GM12878 (cell line): ENCODE measurements around the gene ANAPC10. TPM values are rescaled to one million over a fixed set of nuclear protein-coding genes. Genes with fewer than 3 reads are reported as not detected.

ENCODE experiments used
- ATAC-seq: fragments of 200-7000 bp; cut with Tn5 transposase; 3 replicates; pipeline ENCODE4 v1.9.1; 2020; ENCODE audit warnings: mild to moderate bottlenecking, moderate library complexity
- BruUV-seq: library from RNA; stranded (reverse); fragments of 400-500 nt; replicated peaks from 2 replicates; lab custom pipeline; 2021; lab: Mats Ljungman, UMichigan
- CTCF ChIA-PET: fragments of 300-600 bp; sonication (Branson Sonifier 250); formaldehyde crosslinking; extraction: SDS; loops from one replicate; lab custom pipeline; 2021; ENCODE audit warnings: inconsistent platforms; lab: Yijun Ruan, JAX
- POLR2A ChIA-PET: fragments of 350-600 bp; formaldehyde crosslinking; extraction: SDS; loops from one replicate; lab custom pipeline; 2021; ENCODE audit warnings: inconsistent platforms; lab: Charles Lee
- RAD21 ChIA-PET: fragments of 300-600 bp; sonication (Branson Sonifier 250); formaldehyde crosslinking; loops from one replicate; lab custom pipeline; 2023; ENCODE audit warnings: antibody characterized with exemption; ENCODE audit not compliant: unreplicated experiment; lab: Charles Lee
- SMC1A ChIA-PET: fragments of 300-600 bp; sonication (Branson Sonifier 250); formaldehyde crosslinking; loops from one replicate; lab custom pipeline; 2023; ENCODE audit not compliant: unreplicated experiment, uncharacterized antibody; lab: Charles Lee
- DNase-seq: peaks from one replicate; pipeline ENCODE4 v3.0.0-alpha.2; 2011; ENCODE audit warnings: low read depth, low spot score
- FAIRE-seq: peaks from 3 replicates; lab custom pipeline; 2011; peaks lifted over from hg19 to GRCh38; lab: Jason Lieb, UNC
- H2AFZ ChIP-seq: 2 replicates; pipeline ENCODE4 v1.6.0; 2011; ENCODE audit warnings: low read depth, low read length, control low read depth; ENCODE audit not compliant: control insufficient read depth
- H3K27ac ChIP-seq: 2 replicates; pipeline ENCODE4 v1.5.1; 2011; ENCODE audit warnings: control low read depth; ENCODE audit not compliant: control insufficient read depth, insufficient read depth
- H3K27me3 ChIP-seq, 2 experiments: replicated peaks in 1 of 2; 2 replicates each; pipeline versions ENCODE4 v1.6.0 to v1.6.1; 2011; ENCODE audit warnings: low read length in 1 of 2; ENCODE audit not compliant: control insufficient read depth in 2 of 2, insufficient read depth in 2 of 2
- H3K36me3 ChIP-seq, 2 experiments: 2 replicates each; pipeline ENCODE4 v1.5.1; 2011; ENCODE audit warnings: low read length in 1 of 2; ENCODE audit not compliant: control insufficient read depth in 2 of 2, insufficient read depth in 2 of 2
- H3K4me1 ChIP-seq: 2 replicates; pipeline ENCODE4 v1.6.1; 2011; ENCODE audit warnings: mild to moderate bottlenecking, low read length, moderate library complexity, mixed read lengths; ENCODE audit not compliant: control insufficient read depth, insufficient read depth
- H3K4me2 ChIP-seq: 2 replicates; pipeline ENCODE4 v1.6.0; 2011; ENCODE audit warnings: control low read depth; ENCODE audit not compliant: control insufficient read depth, insufficient read depth
- H3K4me3 ChIP-seq: fragments of 200-600 bp; sonication (generic); 2 replicates; pipeline ENCODE4 v1.5.1; 2016
- H3K79me2 ChIP-seq: 2 replicates; pipeline ENCODE4 v1.6.0; 2011; ENCODE audit warnings: low read length; ENCODE audit not compliant: control insufficient read depth, insufficient read depth
- H3K9ac ChIP-seq: 2 replicates; pipeline ENCODE4 v1.8.0; 2011; ENCODE audit warnings: low read length, control low read depth, mixed read lengths; ENCODE audit not compliant: control insufficient read depth, insufficient read depth
- H3K9me3 ChIP-seq: replicated peaks from 3 replicates; pipeline ENCODE4 v1.5.1; 2011; ENCODE audit warnings: mild to moderate bottlenecking, low read length; ENCODE audit not compliant: control insufficient read depth, insufficient read depth
- H4K20me1 ChIP-seq: 2 replicates; pipeline ENCODE4 v1.6.0; 2011; ENCODE audit not compliant: control insufficient read depth, insufficient read depth
- NFXL1 ChIP-seq: fragments of 450-650 bp; IDR thresholded peaks from 2 replicates; pipeline ENCODE4 v1.6.1; 2017; ENCODE audit warnings: antibody characterized with exemption, mild to moderate bottlenecking, borderline replicate concordance
- NRF1 ChIP-seq: conservative IDR thresholded peaks from 2 replicates; pipeline ENCODE4 v1.6.1; 2011; ENCODE audit warnings: mild to moderate bottlenecking, low read depth, low read length, improper control_type of control experiment
- POLR2A ChIP-seq: IDR thresholded peaks from 2 replicates; pipeline ENCODE4 v1.6.1; 2011; ENCODE audit warnings: low read depth, mild to moderate bottlenecking, low read length
- RAD21 ChIP-seq: IDR thresholded peaks from 2 replicates; pipeline ENCODE4 v1.6.1; 2011; ENCODE audit warnings: mild to moderate bottlenecking, low read depth, low read length, moderate library complexity; ENCODE audit not compliant: insufficient read depth
- SREBF2 ChIP-seq: IDR thresholded peaks from 2 replicates; pipeline ENCODE4 v1.6.1; 2012; ENCODE audit warnings: mild to moderate bottlenecking, low read length
- SUZ12 ChIP-seq: fragments of 200-600 bp; sonication (generic); IDR thresholded peaks from one replicate; pipeline ENCODE4 v1.6.1; 2018; ENCODE audit warnings: antibody characterized with exemption, mild to moderate bottlenecking; ENCODE audit not compliant: unreplicated experiment
- TAF1 ChIP-seq: IDR thresholded peaks from 2 replicates; pipeline ENCODE4 v1.6.1; 2011; ENCODE audit warnings: mild to moderate bottlenecking, low read depth, low read length, borderline replicate concordance
- TCF12 ChIP-seq: IDR thresholded peaks from 2 replicates; pipeline ENCODE4 v1.6.1; 2011; ENCODE audit warnings: low read depth, mild to moderate bottlenecking, low read length
- YBX1 ChIP-seq: fragments of 450-650 bp; IDR thresholded peaks from 2 replicates; pipeline ENCODE4 v1.6.1; 2016; ENCODE audit warnings: antibody characterized with exemption
- ZNF24 ChIP-seq: fragments of 450-650 bp; IDR thresholded peaks from 2 replicates; pipeline ENCODE4 v1.6.1; 2017; ENCODE audit warnings: antibody characterized with exemption, mild to moderate bottlenecking
- ZNF274 ChIP-seq: IDR thresholded peaks from one replicate; pipeline ENCODE4 v1.8.0; 2011; ENCODE audit not compliant: insufficient read length, insufficient read depth
- ZNF622 ChIP-seq: fragments of 450-650 bp; IDR thresholded peaks from 2 replicates; pipeline ENCODE4 v1.6.1; 2017; ENCODE audit warnings: mild to moderate bottlenecking, inconsistent platforms
- WGBS: methylation state at CpG from one replicate; pipeline ENCODE4 v1.1.6; 2016; ENCODE audit warnings: low lambda C conversion rate; ENCODE audit not compliant: insufficient replicate concordance, insufficient coverage; ENCODE audit errors: missing lambda C conversion rate; 5-methylcytosine and 5-hydroxymethylcytosine counted together
- in situ Hi-C: fragments of 300-500 bp; cut with MboI; formaldehyde crosslinking; loops from 9 replicates; pipeline ENCODE4 v1.14.3; 2018; ENCODE audit warnings: mixed read lengths
- intact Hi-C: fragments of 100-400 bp; cut with micrococcal nuclease; formaldehyde crosslinking; loops from one replicate; pipeline ENCODE4 v1.14.2; 2022; ENCODE audit not compliant: unreplicated experiment
- polyA plus RNA-seq, 11 experiments: library from polyadenylated mRNA; depleted of rRNA in 4 of 11; unstranded in 6 of 11; stranded (reverse) in 5 of 11; fragments of >200 nt; fragmentation: Nextera tagmentation in 4 of 11; fragmentation: Illumina TruSeq in 1 of 11; extraction: Ambion mirVana in 4 of 11; extraction: Trizol in 1 of 11; gene quantifications; 1 replicate in 1 of 11; 2 replicates in 10 of 11; pipeline versions ENCODE4 v1.2.1 to v1.2.3, GENCODE V29; 2011 to 2016; ENCODE audit warnings: inconsistent platforms in 2 of 11, missing spikeins in 2 of 11, low read depth in 1 of 11
- total RNA-seq, 4 experiments: library from RNA; depleted of rRNA in 3 of 4; stranded (reverse); fragments of >200 nt in 3 of 4; fragmentation: Illumina TruSeq in 1 of 4; extraction: Trizol in 1 of 4; gene quantifications; 2 replicates each; pipeline versions ENCODE4 v1.2.1 to v1.2.3, GENCODE V29; 2013 to 2021
- TF ChIP-seq, protein P1 (sequence below), 3 experiments: IDR thresholded peaks in 2 of 3; conservative IDR thresholded peaks in 1 of 3; 2 replicates each; pipeline ENCODE4 v1.5.1; 2011; ENCODE audit warnings: low read depth in 3 of 3, low read length in 3 of 3, mild to moderate bottlenecking in 3 of 3, control low read depth in 2 of 3, moderate library complexity in 2 of 3, inconsistent platforms in 1 of 3, mixed read lengths in 1 of 3; ENCODE audit not compliant: control insufficient read depth in 2 of 3, insufficient read depth in 1 of 3; ENCODE audit errors: extremely low read depth in 1 of 3
- TF ChIP-seq, protein P2 (sequence below): fragments of 450-650 bp; IDR thresholded peaks from 2 replicates; pipeline ENCODE4 v1.6.1; 2017; ENCODE audit warnings: mild to moderate bottlenecking
- TF ChIP-seq, protein P3 (sequence below): IDR thresholded peaks from 2 replicates; pipeline ENCODE4 v1.6.1; 2012; ENCODE audit warnings: low read depth, low read length, improper control_type of control experiment
- TF ChIP-seq, protein P4 (sequence below): fragments of 450-650 bp; IDR thresholded peaks from 2 replicates; pipeline ENCODE4 v1.6.1; 2017; ENCODE audit warnings: mild to moderate bottlenecking, low read depth, inconsistent platforms; ENCODE audit not compliant: poor library complexity, severe bottlenecking

ANAPC10 gene
- total and polyA plus RNA-seq, 10 of the 15 experiments (the other 5 are each of a cell fraction or from before 2014, with no cell fraction given): 23.8 to 73.7 (median 48.5) TPM

DNA sequence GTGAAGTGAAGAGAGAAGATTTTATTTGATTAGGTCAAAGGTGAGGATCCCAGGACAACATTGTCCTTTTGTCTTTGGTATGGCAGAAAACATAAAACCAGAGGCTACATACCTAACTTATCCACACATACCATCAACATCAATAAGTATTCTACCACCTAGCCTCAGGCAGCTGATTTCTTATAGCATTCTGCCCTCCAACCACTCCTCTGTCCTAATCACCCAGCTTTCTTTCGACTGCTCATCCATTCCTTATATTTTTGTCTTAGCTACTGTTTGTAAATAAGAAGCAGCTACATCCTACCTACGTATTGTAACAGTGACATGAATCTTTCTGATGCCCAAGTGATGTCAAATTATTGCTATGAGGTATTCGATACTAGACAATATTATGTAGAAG lies 129.4 kb downstream of the ANAPC10 start (continued):
- TF ChIP-seq ZNF24 (no peak), TAF1 (no peak)
- TF ChIP-seq, protein P1, sequence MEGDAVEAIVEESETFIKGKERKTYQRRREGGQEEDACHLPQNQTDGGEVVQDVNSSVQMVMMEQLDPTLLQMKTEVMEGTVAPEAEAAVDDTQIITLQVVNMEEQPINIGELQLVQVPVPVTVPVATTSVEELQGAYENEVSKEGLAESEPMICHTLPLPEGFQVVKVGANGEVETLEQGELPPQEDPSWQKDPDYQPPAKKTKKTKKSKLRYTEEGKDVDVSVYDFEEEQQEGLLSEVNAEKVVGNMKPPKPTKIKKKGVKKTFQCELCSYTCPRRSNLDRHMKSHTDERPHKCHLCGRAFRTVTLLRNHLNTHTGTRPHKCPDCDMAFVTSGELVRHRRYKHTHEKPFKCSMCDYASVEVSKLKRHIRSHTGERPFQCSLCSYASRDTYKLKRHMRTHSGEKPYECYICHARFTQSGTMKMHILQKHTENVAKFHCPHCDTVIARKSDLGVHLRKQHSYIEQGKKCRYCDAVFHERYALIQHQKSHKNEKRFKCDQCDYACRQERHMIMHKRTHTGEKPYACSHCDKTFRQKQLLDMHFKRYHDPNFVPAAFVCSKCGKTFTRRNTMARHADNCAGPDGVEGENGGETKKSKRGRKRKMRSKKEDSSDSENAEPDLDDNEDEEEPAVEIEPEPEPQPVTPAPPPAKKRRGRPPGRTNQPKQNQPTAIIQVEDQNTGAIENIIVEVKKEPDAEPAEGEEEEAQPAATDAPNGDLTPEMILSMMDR (IDR thresholded peaks at IDR 0.05 in 2 of 3, conservative IDR thresholded peaks at IDR 0.05 in 1 of 3; ENCODE audit: control insufficient read depth in 2 of 3, extremely low read depth in 1 of 3, insufficient read depth in 1 of 3, low read depth in 3 of 3, low read length in 3 of 3): no peak
- TF ChIP-seq, protein P2, sequence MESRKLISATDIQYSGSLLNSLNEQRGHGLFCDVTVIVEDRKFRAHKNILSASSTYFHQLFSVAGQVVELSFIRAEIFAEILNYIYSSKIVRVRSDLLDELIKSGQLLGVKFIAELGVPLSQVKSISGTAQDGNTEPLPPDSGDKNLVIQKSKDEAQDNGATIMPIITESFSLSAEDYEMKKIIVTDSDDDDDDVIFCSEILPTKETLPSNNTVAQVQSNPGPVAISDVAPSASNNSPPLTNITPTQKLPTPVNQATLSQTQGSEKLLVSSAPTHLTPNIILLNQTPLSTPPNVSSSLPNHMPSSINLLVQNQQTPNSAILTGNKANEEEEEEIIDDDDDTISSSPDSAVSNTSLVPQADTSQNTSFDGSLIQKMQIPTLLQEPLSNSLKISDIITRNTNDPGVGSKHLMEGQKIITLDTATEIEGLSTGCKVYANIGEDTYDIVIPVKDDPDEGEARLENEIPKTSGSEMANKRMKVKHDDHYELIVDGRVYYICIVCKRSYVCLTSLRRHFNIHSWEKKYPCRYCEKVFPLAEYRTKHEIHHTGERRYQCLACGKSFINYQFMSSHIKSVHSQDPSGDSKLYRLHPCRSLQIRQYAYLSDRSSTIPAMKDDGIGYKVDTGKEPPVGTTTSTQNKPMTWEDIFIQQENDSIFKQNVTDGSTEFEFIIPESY: no peak
- TF ChIP-seq, all 136 proteins: peak for 0

DNA sequence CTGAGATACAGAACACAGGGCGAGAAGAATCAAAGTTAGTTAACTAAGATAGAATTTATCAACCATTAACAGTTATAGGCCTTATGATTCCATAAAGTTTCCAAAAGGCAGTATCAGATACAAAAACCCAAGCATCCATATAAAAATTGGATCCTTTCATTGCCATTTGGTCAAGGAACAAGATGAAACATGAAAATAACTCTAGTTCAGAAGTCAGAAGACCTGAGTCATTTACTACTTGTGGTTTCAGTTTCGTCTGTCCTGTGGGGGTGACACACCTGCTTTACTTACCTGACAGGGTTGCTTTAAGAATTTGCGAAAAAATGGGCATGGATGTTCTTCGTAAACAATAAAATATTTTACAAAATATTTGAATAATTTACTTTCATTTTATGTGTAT lies 130.8 kb downstream of the ANAPC10 start:
- in situ Hi-C loops: no loop called here
- peak overlapping the region; percentile 55 for H3K4me2 ChIP-seq
- H4K20me1 ChIP-seq: no peaks in the 10 kb centered on the region
- no peaks in the 10 kb centered on the region for H3K27me3 ChIP-seq
- peak overlapping the region; percentile 29; the same call in 1 of the 2 replicates for H2AFZ ChIP-seq
- H3K4me1 ChIP-seq: peaks cover 12% of the 10 kb centered on the region
- H3K4me3 ChIP-seq: no peak overlapping the region
- DNase-seq (no peak), ATAC-seq (peak; percentile 47), FAIRE-seq (no peak)
- ChIA-PET CTCF (interaction anchor here (1.6 kb wide), 1 partner anchor 94 kb away, joined by 3 read pairs; no protein-coding TSS in a partner anchor), RAD21 (interaction anchor here (1.1 to 1.5 kb wide), 3 partner anchors 60 to 179 kb away, joined by 4 to 7 read pairs (median 6); no protein-coding TSS in a partner anchor), POLR2A (interaction anchor here (0.9 to 1.4 kb wide), 3 partner anchors 61 to 132 kb away, joined by 3 read pairs; no protein-coding TSS in a partner anchor), SMC1A (interaction anchor here (0.9 to 3.2 kb wide), 9 partner anchors 13 to 94 kb away, joined by 3 to 35 read pairs (median 3); no protein-coding TSS in a partner anchor)
- no TSS peak for BruUV-seq
- peak overlapping the region; percentile 25; the same call in 1 of the 2 replicates for H3K27ac ChIP-seq
- no peaks in the 10 kb centered on the region; the same call in 2 of the 3 replicates for H3K9me3 ChIP-seq
- 50% methylated on average over 4 of the region's 4 CpGs for WGBS
- H3K36me3 ChIP-seq: no peaks in the 10 kb centered on the region
- intact Hi-C loops: no loop called here
- no peaks in the 10 kb centered on the region for H3K79me2 ChIP-seq
- no peak overlapping the region for H3K9ac ChIP-seq
- no peak for TF ChIP-seq ZNF274
- no peak for TF ChIP-seq POLR2A
- TF ChIP-seq, protein P3, sequence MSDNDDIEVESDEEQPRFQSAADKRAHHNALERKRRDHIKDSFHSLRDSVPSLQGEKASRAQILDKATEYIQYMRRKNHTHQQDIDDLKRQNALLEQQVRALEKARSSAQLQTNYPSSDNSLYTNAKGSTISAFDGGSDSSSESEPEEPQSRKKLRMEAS: no peak
- no peak for TF ChIP-seq SREBF2
- no peak for TF ChIP-seq NFXL1
- TF ChIP-seq RAD21: no peak
- TF ChIP-seq, protein P4, sequence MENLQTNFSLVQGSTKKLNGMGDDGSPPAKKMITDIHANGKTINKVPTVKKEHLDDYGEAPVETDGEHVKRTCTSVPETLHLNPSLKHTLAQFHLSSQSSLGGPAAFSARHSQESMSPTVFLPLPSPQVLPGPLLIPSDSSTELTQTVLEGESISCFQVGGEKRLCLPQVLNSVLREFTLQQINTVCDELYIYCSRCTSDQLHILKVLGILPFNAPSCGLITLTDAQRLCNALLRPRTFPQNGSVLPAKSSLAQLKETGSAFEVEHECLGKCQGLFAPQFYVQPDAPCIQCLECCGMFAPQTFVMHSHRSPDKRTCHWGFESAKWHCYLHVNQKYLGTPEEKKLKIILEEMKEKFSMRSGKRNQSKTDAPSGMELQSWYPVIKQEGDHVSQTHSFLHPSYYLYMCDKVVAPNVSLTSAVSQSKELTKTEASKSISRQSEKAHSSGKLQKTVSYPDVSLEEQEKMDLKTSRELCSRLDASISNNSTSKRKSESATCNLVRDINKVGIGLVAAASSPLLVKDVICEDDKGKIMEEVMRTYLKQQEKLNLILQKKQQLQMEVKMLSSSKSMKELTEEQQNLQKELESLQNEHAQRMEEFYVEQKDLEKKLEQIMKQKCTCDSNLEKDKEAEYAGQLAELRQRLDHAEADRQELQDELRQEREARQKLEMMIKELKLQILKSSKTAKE: no peak
- no peak for TF ChIP-seq SUZ12
- TF ChIP-seq ZNF622: no peak
- TF ChIP-seq NRF1: no peak
- TF ChIP-seq TCF12: 0 out of 2 replicates have a peak, but pooled peaks have one; percentile 24
- TF ChIP-seq YBX1: no peak
